Measurements from ENCODE around the gene ETV6.

Gene ETV6

GRCh38 chr12:11638315-11638916, 11.1 kb upstream of the ETV6 start:
- Histone ChIP-seq H3K36me3 (ENCODE audit: insufficient read depth) (no peaks in the 10 kb centered on the region), H4K20me1 (ENCODE audit: insufficient read depth) (no peaks in the 10 kb centered on the region), H3K27ac (no peak overlapping the region), H2AFZ (ENCODE audit: low read depth) (no peak overlapping the region), H3K4me1 (ENCODE audit: low read depth, poor library complexity, severe bottlenecking) (no peaks in the 10 kb centered on the region), H3K27me3 (ENCODE audit: insufficient read depth, low read depth) (no peaks in the 10 kb centered on the region), H3K9ac (no peak overlapping the region), H3K4me2 (no peak overlapping the region), H3K4me3 (IDR thresholded peaks at IDR 0.05; ENCODE audit: insufficient read depth, low read depth, low read length) (no peak overlapping the region), H3K79me2 (ENCODE audit: insufficient read depth, low read depth) (no peaks in the 10 kb centered on the region)
- no peak for TF ChIP-seq CTCF (conservative IDR thresholded peaks at IDR 0.05; ENCODE audit: low read depth, low read length)

GRCh38 chr12:11639454-11639853, 10.0 kb upstream of the ETV6 start:
- Histone ChIP-seq H3K4me1 (ENCODE audit: low read depth, poor library complexity, severe bottlenecking) (no peaks in the 10 kb centered on the region), H3K4me3 (IDR thresholded peaks at IDR 0.05; ENCODE audit: insufficient read depth, low read depth, low read length) (no peak overlapping the region), H3K36me3 (ENCODE audit: insufficient read depth) (no peaks in the 10 kb centered on the region), H3K27ac (no peak overlapping the region), H3K27me3 (ENCODE audit: insufficient read depth, low read depth) (no peaks in the 10 kb centered on the region), H3K4me2 (no peak overlapping the region), H3K9ac (no peak overlapping the region), H4K20me1 (ENCODE audit: insufficient read depth) (no peaks in the 10 kb centered on the region), H3K79me2 (ENCODE audit: insufficient read depth, low read depth) (no peaks in the 10 kb centered on the region), H2AFZ (ENCODE audit: low read depth) (no peak overlapping the region)
- TF ChIP-seq CTCF (conservative IDR thresholded peaks at IDR 0.05; ENCODE audit: low read depth, low read length), result no peak

- H2AFZ ChIP-seq (ENCODE audit: low read depth), result no peak overlapping the region
- H3K4me1 ChIP-seq (ENCODE audit: low read depth, poor library complexity, severe bottlenecking), result no peaks in the 10 kb centered on the region
- H3K4me3 ChIP-seq (IDR thresholded peaks at IDR 0.05; ENCODE audit: insufficient read depth, low read depth, low read length), result no peak overlapping the region
- no peak overlapping the region for H3K9ac ChIP-seq
- no peak overlapping the region for H3K27ac ChIP-seq
- TF ChIP-seq CTCF (conservative IDR thresholded peaks at IDR 0.05; ENCODE audit: low read depth, low read length), result no peak
- H3K27me3 ChIP-seq (ENCODE audit: insufficient read depth, low read depth), result no peaks in the 10 kb centered on the region
- no peaks in the 10 kb centered on the region for H4K20me1 ChIP-seq (ENCODE audit: insufficient read depth)
- no peaks in the 10 kb centered on the region for H3K79me2 ChIP-seq (ENCODE audit: insufficient read depth, low read depth)
- H3K4me2 ChIP-seq, result no peak overlapping the region
- H3K36me3 ChIP-seq (ENCODE audit: insufficient read depth), result no peaks in the 10 kb centered on the region
Observed at GRCh38 chr12:11641522-11641921, 8.0 kb upstream of the ETV6 start.

- Histone ChIP-seq H3K4me3 (IDR thresholded peaks at IDR 0.05; ENCODE audit: insufficient read depth, low read depth, low read length) (no peak overlapping the region), H3K36me3 (ENCODE audit: insufficient read depth) (no peaks in the 10 kb centered on the region), H3K9ac (no peak overlapping the region), H3K4me2 (no peak overlapping the region), H2AFZ (ENCODE audit: low read depth) (no peak overlapping the region), H3K79me2 (ENCODE audit: insufficient read depth, low read depth) (no peaks in the 10 kb centered on the region), H3K27me3 (ENCODE audit: insufficient read depth, low read depth) (no peaks in the 10 kb centered on the region), H4K20me1 (ENCODE audit: insufficient read depth) (no peaks in the 10 kb centered on the region), H3K27ac (no peak overlapping the region), H3K4me1 (ENCODE audit: low read depth, poor library complexity, severe bottlenecking) (no peaks in the 10 kb centered on the region)
- no peak for TF ChIP-seq CTCF (conservative IDR thresholded peaks at IDR 0.05; ENCODE audit: low read depth, low read length)
Observed at GRCh38 chr12:11642785-11643184, 6.7 kb upstream of the ETV6 start.

All from KMS-11 (cell line).